HepG2 (cell line): ENCODE measurements around the gene PSD. TPM values are rescaled to one million over a fixed set of nuclear protein-coding genes. Genes with fewer than 3 reads are reported as not detected.

Experiments used
- AFF4 ChIP-seq: sonication (generic); formaldehyde crosslinking; IDR thresholded peaks from 2 replicates; pipeline ENCODE4 v1.4.0; 2020; ENCODE audit warnings: missing genetic modification reagents
- ATF3 ChIP-seq: sonication (generic); formaldehyde crosslinking; IDR thresholded peaks from 2 replicates; pipeline ENCODE4 v1.4.0; 2020; ENCODE audit warnings: missing genetic modification reagents
- ATF5 ChIP-seq: sonication (generic); formaldehyde crosslinking; IDR thresholded peaks from 2 replicates; pipeline ENCODE4 v1.4.0; 2020; ENCODE audit warnings: mild to moderate bottlenecking, low read depth, missing genetic modification reagents
- CBX2 ChIP-seq, 2 experiments: fragments of 200-600 bp in 1 of 2; sonication (generic); formaldehyde crosslinking in 1 of 2; IDR thresholded peaks; 2 replicates each; pipeline versions ENCODE4 v1.7.0 to v1.8.1; 2018 to 2022; ENCODE audit warnings: low read depth in 2 of 2, low read length in 1 of 2, mild to moderate bottlenecking in 1 of 2, missing genetic modification reagents in 1 of 2
- CSRNP1 ChIP-seq: sonication (generic); formaldehyde crosslinking; IDR thresholded peaks from 2 replicates; pipeline ENCODE4 v1.8.1; 2023; ENCODE audit warnings: mild to moderate bottlenecking, missing genetic modification reagents
- EP300 ChIP-seq, 3 experiments: sonication (generic) in 1 of 3; formaldehyde crosslinking in 1 of 3; IDR thresholded peaks; 2 replicates each; pipeline versions ENCODE4 v1.5.1 to v1.6.1; 2011 to 2020; ENCODE audit warnings: low read depth in 2 of 3, low read length in 2 of 3, borderline replicate concordance in 1 of 3, improper control_type of control experiment in 1 of 3, mild to moderate bottlenecking in 1 of 3, missing genetic modification reagents in 1 of 3, moderate library complexity in 1 of 3
- HMGA1 ChIP-seq: sonication (generic); formaldehyde crosslinking; conservative IDR thresholded peaks from 2 replicates; pipeline ENCODE4 v1.4.0; 2020; ENCODE audit warnings: missing genetic modification reagents
- JUNB ChIP-seq: sonication (generic); formaldehyde crosslinking; IDR thresholded peaks from 2 replicates; pipeline ENCODE4 v1.8.0; 2022; ENCODE audit warnings: missing genetic modification reagents, mild to moderate bottlenecking, borderline replicate concordance
- NFIC ChIP-seq: IDR thresholded peaks from 2 replicates; pipeline ENCODE4 v1.6.1; 2012; ENCODE audit warnings: mild to moderate bottlenecking, low read length, inconsistent platforms
- ONECUT2 ChIP-seq: sonication (generic); formaldehyde crosslinking; IDR thresholded peaks from 2 replicates; pipeline ENCODE4 v1.4.0; 2020; ENCODE audit warnings: missing genetic modification reagents
- PLRG1 ChIP-seq: fragments of 450-650 bp; conservative IDR thresholded peaks from 2 replicates; pipeline ENCODE4 v1.6.1; 2016
- POLR2A ChIP-seq, 2 experiments: IDR thresholded peaks; 2 replicates each; pipeline ENCODE4 v1.6.1; 2011; ENCODE audit warnings: low read depth in 2 of 2, low read length in 2 of 2, mild to moderate bottlenecking in 1 of 2, moderate library complexity in 1 of 2; ENCODE audit not compliant: insufficient read depth in 1 of 2
- RNF2 ChIP-seq: fragments of 450-650 bp; conservative IDR thresholded peaks from 2 replicates; pipeline ENCODE4 v1.6.1; 2016; ENCODE audit warnings: low read depth
- SAP130 ChIP-seq: IDR thresholded peaks from 2 replicates; pipeline ENCODE4 v1.6.1; 2016; ENCODE audit warnings: low read depth
- SMARCE1 ChIP-seq: fragments of 450-650 bp; IDR thresholded peaks from 2 replicates; pipeline ENCODE4 v1.6.1; 2017; ENCODE audit warnings: borderline replicate concordance
- TP53 ChIP-seq: sonication (generic); formaldehyde crosslinking; conservative IDR thresholded peaks from 2 replicates; pipeline ENCODE4 v1.4.0; 2020; ENCODE audit warnings: missing genetic modification reagents
- ZNF3 ChIP-seq: IDR thresholded peaks from 2 replicates; pipeline ENCODE4 v1.7.0; 2017; ENCODE audit warnings: inconsistent platforms
- ZNF333 ChIP-seq: sonication (generic); formaldehyde crosslinking; IDR thresholded peaks from 2 replicates; pipeline ENCODE4 v1.4.0; 2020; ENCODE audit warnings: mild to moderate bottlenecking, missing genetic modification reagents, borderline replicate concordance
- ZNF703 ChIP-seq: sonication (generic); formaldehyde crosslinking; IDR thresholded peaks from 2 replicates; pipeline ENCODE4 v1.5.1; 2020; ENCODE audit warnings: missing genetic modification reagents, mild to moderate bottlenecking, moderate library complexity, borderline replicate concordance
- ZXDC ChIP-seq: sonication (generic); formaldehyde crosslinking; IDR thresholded peaks from 2 replicates; pipeline ENCODE4 v1.5.0; 2020; ENCODE audit warnings: mild to moderate bottlenecking, missing genetic modification reagents
- polyA plus RNA-seq, 8 experiments: library from polyadenylated mRNA; depleted of rRNA in 3 of 8; stranded (reverse) in 7 of 8; unstranded in 1 of 8; fragments of >200 nt; fragmentation: Illumina TruSeq in 4 of 8; extraction: Trizol in 4 of 8; gene quantifications; 2 replicates each; pipeline versions ENCODE4 v1.2.1 to v1.2.3, GENCODE V29; 2011 to 2016; ENCODE audit warnings: low read depth in 4 of 8, missing spikeins in 1 of 8, mixed read lengths in 1 of 8; ENCODE audit not compliant: insufficient read depth in 1 of 8
- total RNA-seq, 5 experiments: library from RNA; depleted of rRNA; stranded (reverse); fragments of >200 nt; fragmentation: Illumina TruSeq; extraction: Trizol; gene quantifications; 2 replicates each; pipeline ENCODE4 v1.2.3, GENCODE V29; 2016; ENCODE audit warnings: low read depth in 1 of 5

The PSD gene
- total and polyA plus RNA-seq, 2 of the 13 experiments (the other 11 are each of a cell fraction or from before 2014, with no cell fraction given), result 0.35 to 0.58 TPM

- 0 out of 4 replicates have a peak, but pooled peaks of 1 of the 2 experiments have one; percentile 17 for TF ChIP-seq EP300 (IDR thresholded peaks at IDR 0.05; ENCODE audit: low read depth in 2 of 2, low read length in 2 of 2)
- no peak for TF ChIP-seq EP300 (CRISPR knock-in tag; IDR thresholded peaks at IDR 0.05; ENCODE audit: borderline replicate concordance)
- no peak for TF ChIP-seq ZNF3 (CRISPR knock-in tag)
- no peak; the same call in 1 of the 2 replicates for TF ChIP-seq CSRNP1 (CRISPR knock-in tag)
- TF ChIP-seq RNF2, result no peak
- no peak for TF ChIP-seq ONECUT2 (CRISPR knock-in tag)
- TF ChIP-seq SMARCE1, result no peak
- no peak for TF ChIP-seq ZXDC (CRISPR knock-in tag)
- TF ChIP-seq SAP130 (CRISPR knock-in tag), result peak; percentile 88
- no peak for TF ChIP-seq PLRG1
- TF ChIP-seq AFF4 (CRISPR knock-in tag), result no peak
- TF ChIP-seq ZNF333, result no peak
- TF ChIP-seq ATF5, result no peak
- TF ChIP-seq ZNF703, result 0 out of 2 replicates have a peak, but pooled peaks have one; percentile 27
- TF ChIP-seq HMGA1 (CRISPR knock-in tag), result no peak
- TF ChIP-seq NFIC, result no peak
- TF ChIP-seq POLR2A (IDR thresholded peaks at IDR 0.05; ENCODE audit: insufficient read depth in 1 of 2, low read depth in 2 of 2, low read length in 2 of 2), result peak; percentile 67 to 81
- TF ChIP-seq TP53 (CRISPR knock-in tag), result no peak
- TF ChIP-seq ATF3 (CRISPR knock-in tag), result 0 out of 2 replicates have a peak, but pooled peaks have one; percentile 20
- no peak for TF ChIP-seq CBX2 (IDR thresholded peaks at IDR 0.05; ENCODE audit: low read depth, low read length)
- TF ChIP-seq CBX2 (CRISPR knock-in tag; IDR thresholded peaks at IDR 0.05; ENCODE audit: low read depth), result no peak
- TF ChIP-seq JUNB (CRISPR knock-in tag), result no peak
These were observed 13.8 kb upstream of the PSD start, which contains the start of gene CUEDC2 (continued) for GRCh38 chr10:102432162-102432950.
